Measurements from ENCODE around the gene AQP9. TPM values are rescaled to one million over a fixed set of nuclear protein-coding genes. Genes with fewer than 3 reads are reported as not detected.

Gene AQP9
- polyA plus RNA-seq, 1 experiment = not detected

DNA sequence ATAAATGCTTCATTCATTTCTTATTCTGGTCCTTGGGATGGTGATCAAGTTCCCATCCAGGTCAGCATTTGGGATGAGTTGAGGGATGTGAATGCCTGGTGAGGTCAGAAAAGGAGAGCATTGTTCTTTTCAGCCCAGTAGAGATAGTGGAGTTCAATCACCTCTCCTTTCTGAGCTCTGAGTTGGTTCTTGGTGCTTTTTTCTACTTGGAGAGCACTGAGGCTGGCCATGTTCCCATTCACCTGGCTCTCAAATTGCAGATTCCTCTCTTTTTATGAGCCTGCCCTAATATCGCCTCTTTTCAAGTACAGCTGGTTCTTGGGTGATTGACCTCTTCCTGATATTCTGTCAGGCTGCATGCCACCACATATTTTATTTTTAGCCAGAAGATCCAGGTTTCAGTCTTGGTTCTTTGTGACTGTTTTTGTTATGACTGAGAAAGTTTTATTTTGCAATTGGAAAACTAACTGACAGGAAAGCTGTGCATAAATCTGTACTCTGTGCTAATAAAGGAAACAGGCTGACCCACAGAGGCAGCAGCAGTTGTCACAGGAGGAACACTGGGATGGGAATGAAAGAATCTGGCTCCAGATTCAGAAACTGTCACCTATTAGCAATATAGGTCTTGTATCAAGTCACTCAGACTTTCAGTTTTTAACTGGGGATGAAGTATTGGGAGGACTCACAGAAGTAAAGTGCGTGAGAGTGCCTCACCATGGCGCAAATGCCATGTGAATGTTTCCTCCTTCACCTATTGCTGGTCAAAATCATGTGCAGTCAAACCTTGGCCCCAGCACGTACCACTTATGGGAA lies 10.7 kb downstream of the AQP9 start:
- peaks cover 4% of the 10 kb centered on the region for H3K27me3 ChIP-seq (ENCODE audit: control insufficient read depth, insufficient read depth, low read length)
- ChIA-PET POLR2A (no interaction called here), CTCF (interaction anchor here (1.6 kb wide), 1 partner anchor 78 kb away, joined by 3 read pairs; no protein-coding TSS in a partner anchor)
- no peak overlapping the region for H3K4me3 ChIP-seq (ENCODE audit: low read depth, low read length)
- DNase-seq (ENCODE audit: low read depth, low spot score) = no peak
- TF ChIP-seq, protein P1, sequence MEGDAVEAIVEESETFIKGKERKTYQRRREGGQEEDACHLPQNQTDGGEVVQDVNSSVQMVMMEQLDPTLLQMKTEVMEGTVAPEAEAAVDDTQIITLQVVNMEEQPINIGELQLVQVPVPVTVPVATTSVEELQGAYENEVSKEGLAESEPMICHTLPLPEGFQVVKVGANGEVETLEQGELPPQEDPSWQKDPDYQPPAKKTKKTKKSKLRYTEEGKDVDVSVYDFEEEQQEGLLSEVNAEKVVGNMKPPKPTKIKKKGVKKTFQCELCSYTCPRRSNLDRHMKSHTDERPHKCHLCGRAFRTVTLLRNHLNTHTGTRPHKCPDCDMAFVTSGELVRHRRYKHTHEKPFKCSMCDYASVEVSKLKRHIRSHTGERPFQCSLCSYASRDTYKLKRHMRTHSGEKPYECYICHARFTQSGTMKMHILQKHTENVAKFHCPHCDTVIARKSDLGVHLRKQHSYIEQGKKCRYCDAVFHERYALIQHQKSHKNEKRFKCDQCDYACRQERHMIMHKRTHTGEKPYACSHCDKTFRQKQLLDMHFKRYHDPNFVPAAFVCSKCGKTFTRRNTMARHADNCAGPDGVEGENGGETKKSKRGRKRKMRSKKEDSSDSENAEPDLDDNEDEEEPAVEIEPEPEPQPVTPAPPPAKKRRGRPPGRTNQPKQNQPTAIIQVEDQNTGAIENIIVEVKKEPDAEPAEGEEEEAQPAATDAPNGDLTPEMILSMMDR (IDR thresholded peaks at IDR 0.05; ENCODE audit: low read depth, low read length) = no peak
- H3K27ac ChIP-seq (ENCODE audit: low read depth, low read length) = no peak overlapping the region
- no peaks in the 10 kb centered on the region for H3K9me3 ChIP-seq (ENCODE audit: control insufficient read depth, insufficient read depth, low read length)

- Histone ChIP-seq H3K27me3 (ENCODE audit: control insufficient read depth, insufficient read depth, low read length) (peaks cover 9% of the 10 kb centered on the region), H3K27ac (ENCODE audit: low read depth, low read length) (no peak overlapping the region), H3K4me3 (ENCODE audit: low read depth, low read length) (no peak overlapping the region), H3K9me3 (ENCODE audit: control insufficient read depth, insufficient read depth, low read length) (no peaks in the 10 kb centered on the region)
- TF ChIP-seq, protein P1 (IDR thresholded peaks at IDR 0.05; ENCODE audit: low read depth, low read length) = no peak
- POLR2A ChIA-PET = no interaction called here
- CTCF ChIA-PET = no interaction called here
- no peak for DNase-seq (ENCODE audit: low read depth, low spot score)
Measured at GRCh38 chr15:58154769-58155168, 16.6 kb downstream of the AQP9 start.

GRCh38 chr15:58159827-58160386 lies 21.7 kb downstream of the AQP9 start:
- DNase-seq (ENCODE audit: low read depth, low spot score) = no peak
- TF ChIP-seq, protein P1 (IDR thresholded peaks at IDR 0.05; ENCODE audit: low read depth, low read length) = no peak
- Histone ChIP-seq H3K27ac (ENCODE audit: low read depth, low read length) (no peak overlapping the region), H3K9me3 (ENCODE audit: control insufficient read depth, insufficient read depth, low read length) (no peaks in the 10 kb centered on the region), H3K4me3 (ENCODE audit: low read depth, low read length) (no peak overlapping the region), H3K27me3 (ENCODE audit: control insufficient read depth, insufficient read depth, low read length) (peaks cover 9% of the 10 kb centered on the region)
- ChIA-PET POLR2A (no interaction called here), CTCF (interaction anchor here (0.6 kb wide), 1 partner anchor 87 kb away, joined by 3 read pairs; no protein-coding TSS in a partner anchor)

DNA sequence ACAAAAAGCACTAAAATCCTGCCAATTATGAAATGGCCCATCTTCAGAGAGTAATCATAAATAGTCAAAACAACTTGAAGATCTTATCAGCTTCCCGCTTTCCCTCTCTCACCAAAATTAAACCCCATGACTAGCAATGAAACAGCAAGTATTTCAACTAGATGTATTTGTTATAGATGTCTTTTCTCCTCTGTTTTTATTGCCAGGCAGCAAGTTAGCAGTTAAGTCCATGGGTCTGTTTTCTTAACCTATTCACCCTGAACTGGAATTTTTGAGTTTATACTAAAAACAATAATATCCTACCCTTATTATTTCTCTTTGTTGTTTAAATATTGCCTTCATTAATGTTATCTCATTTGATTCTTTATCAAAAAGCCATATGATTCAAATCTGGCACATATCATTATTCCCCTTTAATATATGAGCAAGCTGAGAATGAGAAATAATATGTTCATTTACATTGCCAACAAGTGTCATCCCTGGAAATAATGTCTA lies 23.3 kb downstream of the AQP9 start:
- Histone ChIP-seq H3K27me3 (ENCODE audit: control insufficient read depth, insufficient read depth, low read length) (peaks cover 9% of the 10 kb centered on the region), H3K9me3 (ENCODE audit: control insufficient read depth, insufficient read depth, low read length) (no peaks in the 10 kb centered on the region), H3K4me3 (ENCODE audit: low read depth, low read length) (no peak overlapping the region), H3K27ac (ENCODE audit: low read depth, low read length) (no peak overlapping the region)
- ChIA-PET POLR2A (no interaction called here), CTCF (no interaction called here)
- DNase-seq (ENCODE audit: low read depth, low spot score) = no peak
- TF ChIP-seq, protein P1 (IDR thresholded peaks at IDR 0.05; ENCODE audit: low read depth, low read length) = no peak

DNA sequence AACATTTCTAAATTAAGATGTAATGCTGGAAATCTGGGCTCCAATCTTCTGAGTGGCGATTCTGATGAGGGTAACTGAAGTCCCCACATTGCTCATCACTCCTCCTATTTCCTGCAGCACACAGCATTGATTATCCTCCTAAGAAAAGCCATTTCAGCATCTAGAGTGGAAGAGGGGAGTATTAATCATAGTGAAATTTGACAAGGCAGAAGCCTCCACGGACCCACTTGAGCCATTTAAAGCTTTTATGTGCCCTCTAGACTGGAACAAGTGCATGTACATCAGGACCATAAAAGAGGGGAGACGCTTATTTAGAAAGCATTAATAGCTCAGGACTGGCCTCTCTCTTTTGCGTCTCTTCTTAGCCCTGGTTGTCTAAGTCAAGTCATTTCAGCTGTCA lies 25.8 kb downstream of the AQP9 start:
- CTCF ChIA-PET = no interaction called here
- no peak overlapping the region for H3K27ac ChIP-seq (ENCODE audit: low read depth, low read length)
- H3K27me3 ChIP-seq (ENCODE audit: control insufficient read depth, insufficient read depth, low read length) = peaks cover 7% of the 10 kb centered on the region
- no peak overlapping the region for H3K4me3 ChIP-seq (ENCODE audit: low read depth, low read length)
- H3K9me3 ChIP-seq (ENCODE audit: control insufficient read depth, insufficient read depth, low read length) = no peaks in the 10 kb centered on the region
- TF ChIP-seq, protein P1 (IDR thresholded peaks at IDR 0.05; ENCODE audit: low read depth, low read length) = no peak
- no peak for DNase-seq (ENCODE audit: low read depth, low spot score)
- POLR2A ChIA-PET = no interaction called here

All from AG04450 (cell line).